RWPE1 (cell line): ENCODE measurements around the gene MEIKIN.

ENCODE experiments used
- CTCF ChIA-PET: fragments of 350-600 bp; sonication (Branson Sonifier 250); formaldehyde crosslinking; extraction: SDS; loops from one replicate; lab custom pipeline; 2021; lab: Yijun Ruan, JAX
- POLR2A ChIA-PET: fragments of 400-600 bp; formaldehyde crosslinking; extraction: SDS; loops from one replicate; lab custom pipeline; 2020; ENCODE audit warnings: antibody characterized with exemption; ENCODE audit not compliant: low non-redundant PET; lab: Yijun Ruan, JAX
- DNase-seq: peaks from one replicate; pipeline ENCODE4 v3.0.0; 2012; ENCODE audit warnings: low spot score
- H3K27ac ChIP-seq: fragments of 450-650 bp; 2 replicates; pipeline ENCODE4 v1.5.1; 2017
- TF ChIP-seq, protein P1 (sequence below): fragments of 450-650 bp; conservative IDR thresholded peaks from 2 replicates; pipeline ENCODE4 v1.5.1; 2017; ENCODE audit warnings: low read depth, mild to moderate bottlenecking

The MEIKIN gene

DNA sequence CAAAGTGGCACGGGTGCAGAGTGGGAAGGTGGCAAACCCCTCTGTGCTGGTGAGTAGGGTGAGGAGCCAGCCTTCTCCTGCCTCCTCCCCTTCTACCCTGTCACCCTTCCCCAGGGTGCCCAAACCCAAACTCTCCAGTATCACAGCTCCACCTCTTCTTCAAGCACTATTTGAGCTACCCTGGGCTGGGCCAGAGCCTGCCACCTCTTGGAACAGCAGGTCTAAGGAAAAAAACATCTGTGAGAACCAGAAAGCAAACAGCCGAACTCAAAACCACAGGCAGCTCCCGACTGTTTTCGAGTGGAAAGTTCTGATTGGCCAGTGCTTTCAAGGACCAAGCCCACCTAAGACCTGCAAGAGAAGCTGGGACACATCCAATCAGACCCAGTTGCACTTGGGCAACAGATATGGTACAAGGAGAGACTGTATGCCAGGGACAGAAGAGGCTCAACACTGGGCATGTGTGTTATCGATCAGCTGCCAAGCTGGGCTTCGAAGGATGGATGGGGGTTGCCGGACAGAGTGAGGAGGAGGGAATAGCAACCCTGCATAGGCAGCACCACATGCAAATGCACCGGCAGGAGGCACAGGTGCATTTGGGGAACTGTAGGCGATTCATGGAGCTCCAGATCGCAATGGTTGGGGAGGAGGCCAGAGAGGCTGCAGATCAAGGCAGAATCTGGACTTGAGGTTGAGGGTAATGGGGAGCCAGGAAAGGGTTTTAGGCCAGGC is 46.3 kb upstream of the MEIKIN start:
- no peak overlapping the region for H3K27ac ChIP-seq
- ChIA-PET CTCF (interaction anchor here (0.5 to 0.6 kb wide), 2 partner anchors 21 to 402 kb away, joined by 3 to 4 read pairs; no protein-coding TSS in a partner anchor), POLR2A (no interaction called here)
- TF ChIP-seq, protein P1, sequence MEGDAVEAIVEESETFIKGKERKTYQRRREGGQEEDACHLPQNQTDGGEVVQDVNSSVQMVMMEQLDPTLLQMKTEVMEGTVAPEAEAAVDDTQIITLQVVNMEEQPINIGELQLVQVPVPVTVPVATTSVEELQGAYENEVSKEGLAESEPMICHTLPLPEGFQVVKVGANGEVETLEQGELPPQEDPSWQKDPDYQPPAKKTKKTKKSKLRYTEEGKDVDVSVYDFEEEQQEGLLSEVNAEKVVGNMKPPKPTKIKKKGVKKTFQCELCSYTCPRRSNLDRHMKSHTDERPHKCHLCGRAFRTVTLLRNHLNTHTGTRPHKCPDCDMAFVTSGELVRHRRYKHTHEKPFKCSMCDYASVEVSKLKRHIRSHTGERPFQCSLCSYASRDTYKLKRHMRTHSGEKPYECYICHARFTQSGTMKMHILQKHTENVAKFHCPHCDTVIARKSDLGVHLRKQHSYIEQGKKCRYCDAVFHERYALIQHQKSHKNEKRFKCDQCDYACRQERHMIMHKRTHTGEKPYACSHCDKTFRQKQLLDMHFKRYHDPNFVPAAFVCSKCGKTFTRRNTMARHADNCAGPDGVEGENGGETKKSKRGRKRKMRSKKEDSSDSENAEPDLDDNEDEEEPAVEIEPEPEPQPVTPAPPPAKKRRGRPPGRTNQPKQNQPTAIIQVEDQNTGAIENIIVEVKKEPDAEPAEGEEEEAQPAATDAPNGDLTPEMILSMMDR, result no peak
- no peak for DNase-seq

DNA sequence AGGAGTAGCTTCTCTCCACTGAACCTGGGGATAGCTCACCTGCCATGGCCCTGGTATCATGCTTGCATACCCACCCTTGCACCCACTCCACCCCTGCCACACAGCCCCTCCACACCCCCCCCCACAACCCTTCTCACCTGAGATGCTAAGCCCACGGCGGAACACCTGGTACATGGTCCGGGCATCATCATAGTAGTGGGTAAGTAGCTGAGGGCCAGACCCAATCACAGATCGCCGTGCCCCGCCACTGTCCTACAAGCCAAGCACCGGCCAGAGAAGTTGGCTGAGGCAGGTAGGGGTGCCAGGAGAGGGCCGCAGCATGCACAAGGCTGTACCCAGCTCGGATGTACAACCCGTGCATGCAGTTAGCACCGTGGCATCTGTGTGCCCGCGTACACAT is 45.3 kb upstream of the MEIKIN start:
- no peak for DNase-seq
- H3K27ac ChIP-seq, result no peak overlapping the region
- CTCF ChIA-PET, result no interaction called here
- TF ChIP-seq, protein P1, result no peak
- POLR2A ChIA-PET, result no interaction called here

DNA sequence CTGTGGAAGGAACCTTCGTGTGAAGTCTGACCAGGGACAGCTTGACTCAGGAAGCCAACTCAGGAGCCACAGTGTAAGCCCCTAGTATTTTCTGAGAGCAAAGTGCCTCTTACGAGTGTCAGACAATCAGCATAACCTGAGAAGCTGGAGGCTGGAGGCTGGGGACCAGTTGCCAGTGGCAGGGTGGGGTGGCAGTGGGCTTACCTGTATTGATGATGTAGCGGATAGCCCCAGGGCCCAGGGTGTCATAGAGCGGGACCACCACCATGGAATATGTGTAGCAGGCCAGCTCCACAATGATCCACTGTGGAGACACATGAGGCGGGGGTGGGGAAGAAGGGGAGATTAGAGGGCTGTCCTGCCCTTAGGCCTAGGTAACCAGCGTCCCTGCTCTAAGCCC is 43.1 kb upstream of the MEIKIN start:
- ChIA-PET CTCF (no interaction called here), POLR2A (interaction anchor here (0.6 kb wide), 1 partner anchor 331 kb away, joined by 5 read pairs; no protein-coding TSS in a partner anchor)
- no peak for DNase-seq
- TF ChIP-seq, protein P1, result no peak
- H3K27ac ChIP-seq, result no peak overlapping the region

DNA sequence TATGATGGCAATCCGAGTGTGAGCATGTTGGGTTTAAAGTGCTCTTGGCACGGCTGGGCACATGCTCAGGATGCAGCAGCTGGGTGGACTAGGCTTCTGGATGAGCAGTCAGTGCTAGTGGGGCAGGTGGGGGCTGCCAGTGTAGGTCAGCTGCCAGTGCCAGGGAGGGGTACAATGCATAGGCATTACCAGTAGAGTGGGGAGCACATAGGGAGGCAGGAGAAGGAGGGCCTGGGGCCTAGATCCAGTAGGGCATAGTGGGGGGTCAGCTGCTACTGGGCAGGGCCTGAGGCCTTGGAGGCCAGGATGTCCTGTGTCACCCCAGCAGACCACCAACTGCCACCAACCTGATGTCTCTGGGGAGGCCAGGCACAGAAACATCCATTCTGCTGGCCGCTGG is 41.8 kb upstream of the MEIKIN start:
- TF ChIP-seq, protein P1, result no peak
- no peak for DNase-seq
- CTCF ChIA-PET, result interaction anchor here (0.5 to 0.8 kb wide), 2 partner anchors 21 to 42 kb away, joined by 3 read pairs; no protein-coding TSS in a partner anchor
- POLR2A ChIA-PET, result no interaction called here
- no peak overlapping the region for H3K27ac ChIP-seq

DNA sequence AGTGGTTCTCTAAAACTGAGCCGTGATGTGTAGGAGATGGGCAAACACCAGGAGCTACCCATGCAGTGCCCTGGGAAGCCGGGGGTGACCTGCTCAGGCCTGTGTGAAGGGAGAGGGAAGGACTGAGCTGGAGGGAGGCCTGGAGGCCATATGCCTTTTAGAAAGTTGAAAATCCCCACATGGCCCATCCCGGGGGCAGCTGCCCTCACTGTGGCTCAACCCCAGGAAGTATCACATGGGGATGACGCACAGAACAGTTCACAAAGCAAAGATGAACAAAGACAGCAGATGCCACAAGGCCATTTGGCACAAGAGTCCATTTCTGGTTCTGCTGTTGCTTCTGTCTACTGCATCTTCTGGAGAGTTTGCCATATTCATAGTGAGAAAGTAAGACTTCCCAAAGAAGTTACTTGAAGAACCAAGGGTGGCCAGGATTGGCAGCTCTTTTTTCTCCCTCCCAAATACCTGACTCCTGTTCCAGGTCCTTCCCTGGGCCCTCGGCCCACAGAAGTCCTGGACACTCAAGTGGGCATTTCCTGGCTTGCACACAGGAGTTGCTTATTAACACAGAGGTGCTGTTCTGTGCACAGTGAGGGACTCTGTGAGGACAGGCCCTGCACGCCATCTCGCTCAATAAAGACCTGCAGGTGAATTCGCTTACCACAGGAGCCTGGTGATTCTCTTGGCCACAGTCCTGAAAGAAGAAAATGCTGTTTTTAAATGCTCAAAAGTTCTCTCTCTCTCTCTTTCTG is 40.9 kb upstream of the MEIKIN start:
- POLR2A ChIA-PET, result no interaction called here
- CTCF ChIA-PET, result interaction anchor here (0.7 kb wide), 1 partner anchor 1036 kb away, joined by 3 read pairs; no protein-coding TSS in a partner anchor
- no peak overlapping the region for H3K27ac ChIP-seq
- TF ChIP-seq, protein P1, result no peak
- DNase-seq, result no peak

DNA sequence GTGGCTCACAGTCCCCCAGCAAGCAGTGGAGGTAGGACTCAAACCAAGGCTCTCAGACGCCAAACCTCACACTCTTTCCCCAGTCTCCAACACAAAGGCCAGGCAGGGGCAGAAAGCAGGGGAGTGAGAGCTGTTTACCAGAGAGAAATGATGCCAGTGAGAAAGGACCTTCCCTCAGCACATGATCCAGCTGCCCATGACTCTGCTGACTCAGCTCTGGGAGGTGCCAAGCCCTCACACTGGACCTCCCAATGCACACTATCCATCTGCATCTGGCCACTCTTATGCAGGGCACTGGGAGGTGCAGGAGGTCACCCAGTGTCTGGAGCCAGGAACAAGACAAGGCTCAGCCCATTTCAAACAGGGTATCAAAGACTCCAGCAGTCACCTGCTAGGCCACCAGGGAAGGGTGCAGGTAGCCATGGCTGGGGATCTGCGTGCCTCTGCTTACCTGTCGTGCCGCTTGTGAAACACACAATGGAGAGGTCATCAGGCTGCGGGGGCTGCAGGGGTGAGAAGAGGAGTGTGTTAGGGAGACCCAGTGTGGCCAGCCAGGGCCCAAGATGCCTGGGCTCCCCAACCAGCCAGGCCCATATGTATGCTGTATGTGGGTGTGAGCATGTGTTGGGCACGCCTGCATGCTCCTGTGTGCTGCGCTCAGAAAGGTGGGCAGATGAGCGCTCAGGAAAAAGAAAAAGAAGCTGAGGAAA is 39.6 kb upstream of the MEIKIN start:
- DNase-seq, result no peak
- POLR2A ChIA-PET, result no interaction called here
- CTCF ChIA-PET, result interaction anchor here (0.6 kb wide), 1 partner anchor 13 kb away, joined by 4 read pairs; no protein-coding TSS in a partner anchor
- TF ChIP-seq, protein P1, result no peak
- H3K27ac ChIP-seq, result no peak overlapping the region
